GM12878 (cell line): Measurements from ENCODE around the gene PAGE4. TPM values are rescaled to one million over a fixed set of nuclear protein-coding genes. Genes with fewer than 3 reads are reported as not detected.

Experiments used
- MYC ChIP-seq: IDR thresholded peaks from 2 replicates; pipeline ENCODE4 v1.6.1; 2011; ENCODE audit warnings: mild to moderate bottlenecking, low read length, moderate library complexity, inconsistent platforms; ENCODE audit not compliant: insufficient read depth, insufficient replicate concordance, insufficient read length, severe bottlenecking
- NFYA ChIP-seq: IDR thresholded peaks from 2 replicates; pipeline ENCODE4 v1.6.1; 2011; ENCODE audit warnings: low read depth, mild to moderate bottlenecking, low read length, improper control_type of control experiment, borderline replicate concordance
- NRF1 ChIP-seq: conservative IDR thresholded peaks from 2 replicates; pipeline ENCODE4 v1.6.1; 2011; ENCODE audit warnings: mild to moderate bottlenecking, low read depth, low read length, improper control_type of control experiment
- PRDM15 ChIP-seq: fragments of 450-650 bp; formaldehyde crosslinking; IDR thresholded peaks from 2 replicates; pipeline ENCODE4 v1.4.0; 2020; ENCODE audit warnings: mild to moderate bottlenecking, moderate library complexity
- SRF ChIP-seq, 2 experiments: IDR thresholded peaks; 2 replicates each; pipeline ENCODE4 v1.6.1; 2011; ENCODE audit warnings: low read depth in 2 of 2, low read length in 2 of 2, mild to moderate bottlenecking in 1 of 2, moderate library complexity in 1 of 2
- polyA plus RNA-seq, 11 experiments: library from polyadenylated mRNA; depleted of rRNA in 4 of 11; unstranded in 6 of 11; stranded (reverse) in 5 of 11; fragments of >200 nt; fragmentation: Nextera tagmentation in 4 of 11; fragmentation: Illumina TruSeq in 1 of 11; extraction: Ambion mirVana in 4 of 11; extraction: Trizol in 1 of 11; gene quantifications; 1 replicate in 1 of 11; 2 replicates in 10 of 11; pipeline versions ENCODE4 v1.2.1 to v1.2.3, GENCODE V29; 2011 to 2016; ENCODE audit warnings: inconsistent platforms in 2 of 11, missing spikeins in 2 of 11, low read depth in 1 of 11
- total RNA-seq, 4 experiments: library from RNA; depleted of rRNA in 3 of 4; stranded (reverse); fragments of >200 nt in 3 of 4; fragmentation: Illumina TruSeq in 1 of 4; extraction: Trizol in 1 of 4; gene quantifications; 2 replicates each; pipeline versions ENCODE4 v1.2.1 to v1.2.3, GENCODE V29; 2013 to 2021
- TF ChIP-seq, protein P1 (sequence below): fragments of 450-650 bp; formaldehyde crosslinking; IDR thresholded peaks from 2 replicates; pipeline ENCODE4 v1.4.0; 2022; ENCODE audit warnings: mild to moderate bottlenecking, moderate library complexity

PAGE4 gene
- total and polyA plus RNA-seq, 10 of the 15 experiments (the other 5 are each of a cell fraction or from before 2014, with no cell fraction given) = not detected

DNA sequence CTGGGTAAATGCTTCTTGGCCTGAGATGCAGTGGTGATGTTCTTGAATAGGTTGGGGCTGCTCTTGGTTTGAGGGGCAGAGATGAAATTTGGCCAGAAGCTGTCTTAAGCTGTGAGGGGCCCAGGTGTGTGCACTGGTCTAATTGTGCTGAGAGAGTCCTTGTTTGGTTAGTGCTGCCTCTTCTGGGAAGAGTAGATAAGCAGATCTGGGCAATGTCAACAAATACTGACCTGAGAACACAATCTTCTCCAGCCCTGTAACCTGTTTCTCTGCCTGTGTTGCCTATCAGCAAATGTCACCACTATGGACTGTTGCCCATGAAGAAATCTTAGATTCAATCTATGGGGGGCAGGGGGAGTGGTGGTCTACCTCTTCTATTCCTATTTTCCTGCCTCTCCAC, 33.0 kb downstream of the PAGE4 start (continued):
- TF ChIP-seq, protein P1, sequence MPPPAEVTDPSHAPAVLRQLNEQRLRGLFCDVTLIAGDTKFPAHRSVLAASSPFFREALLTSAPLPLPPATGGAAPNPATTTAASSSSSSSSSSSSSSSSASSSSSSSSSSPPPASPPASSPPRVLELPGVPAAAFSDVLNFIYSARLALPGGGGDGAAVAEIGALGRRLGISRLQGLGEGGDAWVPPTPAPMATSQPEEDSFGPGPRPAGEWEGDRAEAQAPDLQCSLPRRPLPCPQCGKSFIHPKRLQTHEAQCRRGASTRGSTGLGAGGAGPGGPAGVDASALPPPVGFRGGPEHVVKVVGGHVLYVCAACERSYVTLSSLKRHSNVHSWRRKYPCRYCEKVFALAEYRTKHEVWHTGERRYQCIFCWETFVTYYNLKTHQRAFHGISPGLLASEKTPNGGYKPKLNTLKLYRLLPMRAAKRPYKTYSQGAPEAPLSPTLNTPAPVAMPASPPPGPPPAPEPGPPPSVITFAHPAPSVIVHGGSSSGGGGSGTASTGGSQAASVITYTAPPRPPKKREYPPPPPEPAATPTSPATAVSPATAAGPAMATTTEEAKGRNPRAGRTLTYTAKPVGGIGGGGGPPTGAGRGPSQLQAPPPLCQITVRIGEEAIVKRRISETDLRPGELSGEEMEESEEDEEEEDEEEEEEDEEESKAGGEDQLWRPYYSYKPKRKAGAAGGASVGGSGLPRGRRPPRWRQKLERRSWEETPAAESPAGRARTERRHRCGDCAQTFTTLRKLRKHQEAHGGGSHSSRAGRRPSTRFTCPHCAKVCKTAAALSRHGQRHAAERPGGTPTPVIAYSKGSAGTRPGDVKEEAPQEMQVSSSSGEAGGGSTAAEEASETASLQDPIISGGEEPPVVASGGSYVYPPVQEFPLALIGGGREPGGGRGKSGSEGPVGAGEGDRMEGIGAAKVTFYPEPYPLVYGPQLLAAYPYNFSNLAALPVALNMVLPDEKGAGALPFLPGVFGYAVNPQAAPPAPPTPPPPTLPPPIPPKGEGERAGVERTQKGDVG (CRISPR knock-in tag) = no peak
- TF ChIP-seq PRDM15 (CRISPR knock-in tag) (no peak), MYC (no peak), SRF (IDR thresholded peaks at IDR 0.05; ENCODE audit: low read depth in 2 of 2, low read length in 2 of 2) (no peak), NRF1 (no peak), NFYA (no peak)
- TF ChIP-seq, all 136 proteins: peak for 0
